OCI-LY7 (cell line): ENCODE data around the gene TMEM243. TPM values are rescaled to one million over a fixed set of nuclear protein-coding genes. Genes with fewer than 3 reads are reported as not detected.

Experiments used
- BruUV-seq: library from RNA; stranded (reverse); fragments of 400-500 nt; replicated peaks from 2 replicates; lab custom pipeline; 2021; lab: Mats Ljungman, UMichigan
- CTCF ChIA-PET: fragments of 300-600 bp; sonication (Branson Sonifier 250); formaldehyde crosslinking; loops from one replicate; lab custom pipeline; 2022; ENCODE audit warnings: antibody characterized with exemption; ENCODE audit not compliant: unreplicated experiment; lab: Charles Lee
- POLR2A ChIA-PET: fragments of 300-600 bp; sonication (Branson Sonifier 250); formaldehyde crosslinking; loops from one replicate; lab custom pipeline; 2022; ENCODE audit warnings: antibody characterized with exemption; lab: Charles Lee
- DNase-seq: peaks from one replicate; pipeline ENCODE4 v3.0.0-alpha.2; 2015; ENCODE audit warnings: low spot score
- H2AFZ ChIP-seq: fragments of 200-600 bp; sonication (generic), shearing (Covaris generic); 2 replicates; pipeline ENCODE4 v1.6.1; 2014; ENCODE audit warnings: mild to moderate bottlenecking, antibody characterized with exemption, low read length, moderate library complexity
- H3K27ac ChIP-seq: fragments of 200-600 bp; sonication (generic); 2 replicates; pipeline ENCODE4 v1.5.1; 2014; ENCODE audit warnings: mixed run types, low read depth, mild to moderate bottlenecking, moderate library complexity, low read length, inconsistent platforms; ENCODE audit not compliant: poor library complexity, severe bottlenecking
- H3K36me3 ChIP-seq: fragments of 200-600 bp; sonication (generic); 2 replicates; pipeline ENCODE4 v1.6.1; 2014; ENCODE audit warnings: mild to moderate bottlenecking, antibody characterized with exemption, low read length, moderate library complexity, mixed read lengths; ENCODE audit not compliant: insufficient read depth
- H3K4me1 ChIP-seq: fragments of 200-600 bp; sonication (generic); 2 replicates; pipeline ENCODE4 v1.5.1; 2014; ENCODE audit warnings: mild to moderate bottlenecking, low read length; ENCODE audit not compliant: insufficient read depth, poor library complexity, severe bottlenecking
- H3K4me2 ChIP-seq: fragments of 200-600 bp; sonication (generic); 2 replicates; pipeline ENCODE4 v1.6.1; 2014; ENCODE audit warnings: mild to moderate bottlenecking, low read length
- H3K4me3 ChIP-seq: fragments of 200-600 bp; sonication (generic); 2 replicates; pipeline ENCODE4 v1.5.1; 2014; ENCODE audit warnings: mild to moderate bottlenecking, low read depth, low read length; ENCODE audit not compliant: poor library complexity, severe bottlenecking
- H3K79me2 ChIP-seq: fragments of 200-600 bp; sonication (generic); 2 replicates; pipeline ENCODE4 v1.6.1; 2016; ENCODE audit warnings: low read depth, mild to moderate bottlenecking, low read length, moderate library complexity, mixed read lengths; ENCODE audit not compliant: insufficient read depth
- H3K9me2 ChIP-seq: fragments of 200-600 bp; sonication (generic); 2 replicates; pipeline ENCODE4 v1.6.1; 2016; ENCODE audit warnings: mild to moderate bottlenecking, low read length, mixed read lengths; ENCODE audit not compliant: insufficient read depth
- H3K9me3 ChIP-seq: fragments of 200-600 bp; sonication (generic); 2 replicates; pipeline ENCODE4 v1.6.1; 2014; ENCODE audit warnings: mild to moderate bottlenecking, mixed run types, low read length, mixed read lengths
- H4K20me1 ChIP-seq: fragments of 200-600 bp; sonication (generic); 2 replicates; pipeline ENCODE4 v1.6.1; 2014; ENCODE audit warnings: mild to moderate bottlenecking, antibody characterized with exemption, low read length, moderate library complexity, mixed read lengths; ENCODE audit not compliant: insufficient read depth
- CTCF ChIP-seq: fragments of 200-600 bp; sonication (generic); conservative IDR thresholded peaks from 2 replicates; pipeline ENCODE4 v1.5.1; 2014; ENCODE audit warnings: mild to moderate bottlenecking, antibody characterized with exemption, low read length, moderate library complexity, mixed read lengths
- EZH2phosphoT487 ChIP-seq: fragments of 200-600 bp; sonication (generic); IDR thresholded peaks from 2 replicates; pipeline ENCODE4 v1.6.1; 2018; ENCODE audit warnings: low read depth, borderline replicate concordance, mild to moderate bottlenecking, mixed run types, antibody characterized with exemption, low read length, moderate library complexity, mixed read lengths
- intact Hi-C: fragments of 100-400 bp; cut with micrococcal nuclease; formaldehyde crosslinking; loops from one replicate; pipeline ENCODE4 v1.10.0; 2022; ENCODE audit not compliant: unreplicated experiment
- total RNA-seq, 2 experiments: library from RNA; depleted of rRNA in 1 of 2; stranded (reverse); fragments of >200 nt in 1 of 2; shearing (Covaris generic) in 1 of 2; gene quantifications; 2 replicates each; pipeline ENCODE4 v1.2.3, GENCODE V29; 2014 to 2022

The TMEM243 gene
- total RNA-seq, 2 experiments from 2014 or later: 88.7 to 126 TPM

- no peak for TF ChIP-seq CTCF
- TF ChIP-seq EZH2phosphoT487: no peak
- Histone ChIP-seq H3K9me3 (no peaks in the 10 kb centered on the region), H3K4me2 (0 out of 2 replicates have a peak overlapping the region, but pooled peaks have one; percentile 7), H3K36me3 (no peaks in the 10 kb centered on the region), H3K79me2 (no peaks in the 10 kb centered on the region), H3K4me3 (no peak overlapping the region), H4K20me1 (no peaks in the 10 kb centered on the region), H3K4me1 (peaks cover 13% of the 10 kb centered on the region), H2AFZ (peak overlapping the region; percentile 54; the same call in 1 of the 2 replicates), H3K27ac (no peak overlapping the region), H3K9me2 (no peaks in the 10 kb centered on the region)
- intact Hi-C loops: no loop called here
- BruUV-seq: no TSS peak
- CTCF ChIA-PET: no interaction called here
- POLR2A ChIA-PET: interaction anchor here (0.6 to 1.2 kb wide), 3 partner anchors 9 to 449 kb away, joined by 3 to 4 read pairs (median 3); no protein-coding TSS in a partner anchor
- peak; percentile 33 for DNase-seq
Observed at GRCh38 chr7:87226495-87226894, 7.0 kb upstream of the TMEM243 start.

GRCh38 chr7:87225696-87226095 lies 6.2 kb upstream of the TMEM243 start:
- no peak overlapping the region for H3K4me3 ChIP-seq
- DNase-seq: no peak
- peaks cover 20% of the 10 kb centered on the region for H3K4me1 ChIP-seq
- H2AFZ ChIP-seq: no peak overlapping the region; the same call in 1 of the 2 replicates
- no peaks in the 10 kb centered on the region for H3K36me3 ChIP-seq
- H3K79me2 ChIP-seq: no peaks in the 10 kb centered on the region
- no peaks in the 10 kb centered on the region for H4K20me1 ChIP-seq
- intact Hi-C loops: no loop called here
- no peaks in the 10 kb centered on the region for H3K9me3 ChIP-seq
- H3K27ac ChIP-seq: no peak overlapping the region
- no peak overlapping the region for H3K4me2 ChIP-seq
- ChIA-PET POLR2A (interaction anchor here (1.2 to 1.6 kb wide), 3 partner anchors 8 to 64 kb away, joined by 3 to 5 read pairs (median 4); no protein-coding TSS in a partner anchor), CTCF (no interaction called here)
- no peaks in the 10 kb centered on the region for H3K9me2 ChIP-seq
- TF ChIP-seq EZH2phosphoT487 (no peak), CTCF (0 out of 2 replicates have a peak, but pooled peaks have one; percentile 28)
- no TSS peak for BruUV-seq

GRCh38 chr7:87223666-87224065 lies 4.1 kb upstream of the TMEM243 start:
- TF ChIP-seq CTCF: no peak
- no peak for TF ChIP-seq EZH2phosphoT487
- Histone ChIP-seq H3K9me2 (no peaks in the 10 kb centered on the region), H3K9me3 (no peaks in the 10 kb centered on the region), H2AFZ (no peak overlapping the region), H3K4me2 (no peak overlapping the region), H3K79me2 (peaks cover 8% of the 10 kb centered on the region), H4K20me1 (no peaks in the 10 kb centered on the region), H3K27ac (no peak overlapping the region), H3K4me1 (peaks cover 22% of the 10 kb centered on the region), H3K4me3 (no peak overlapping the region), H3K36me3 (peaks cover 8% of the 10 kb centered on the region)
- intact Hi-C loops: loop anchor here (5.0 kb wide), 1 partner anchor 166 kb away; the partner anchor contains the start of gene ELAPOR2
- ChIA-PET POLR2A (interaction anchor here (1.0 to 2.0 kb wide), 2 partner anchors 11 to 71 kb away, joined by 4 to 5 read pairs; partner anchors contain the start of gene DMTF1), CTCF (no interaction called here)
- BruUV-seq: no TSS peak
- DNase-seq: no peak
